Measurements from ENCODE around the gene PTPRT. TPM values are rescaled to one million over a fixed set of nuclear protein-coding genes. Genes with fewer than 3 reads are reported as not detected.

The PTPRT gene
- total and polyA plus RNA-seq, 2 donors (not counting 1 experiment from before 2014, with no cell fraction given), result not detected

GRCh38 chr20:43155366-43156100 lies 34.2 kb downstream of the PTPRT start:
- H3K79me2 ChIP-seq (ENCODE audit: control insufficient read depth, insufficient read depth, low read length), result no peaks in the 10 kb centered on the region
- no peak for TF ChIP-seq CTCF (conservative IDR thresholded peaks at IDR 0.05 in 1 of 2, IDR thresholded peaks at IDR 0.05 in 1 of 2; ENCODE audit: low read depth in 1 of 2, low read length in 2 of 2)
- TF ChIP-seq EZH2 (IDR thresholded peaks at IDR 0.05; ENCODE audit: low read length, missing control alignments), result no peak
- H3K4me3 ChIP-seq (replicated peaks in 1 of 4; ENCODE audit: control extremely low read depth in 1 of 4, insufficient read depth in 1 of 4, low read depth in 3 of 4, low read length in 4 of 4), result no peak overlapping the region
- H2AFZ ChIP-seq (ENCODE audit: low read length), result no peak overlapping the region
- H3K9ac ChIP-seq (ENCODE audit: insufficient read depth, low read length), result no peak overlapping the region
- no peak overlapping the region for H3K27ac ChIP-seq (ENCODE audit: insufficient read depth, low read length)
- H3K4me1 ChIP-seq (ENCODE audit: control insufficient read depth, extremely low read depth, insufficient read depth, low read length), result no peaks in the 10 kb centered on the region
- H3K4me2 ChIP-seq (ENCODE audit: extremely low read depth, insufficient read depth, low read length), result no peak overlapping the region
- no peak for DNase-seq (ENCODE audit: low read depth in 2 of 2)
- H3K36me3 ChIP-seq (ENCODE audit: control insufficient read depth, insufficient read depth, low read length), result no peaks in the 10 kb centered on the region
- no peaks in the 10 kb centered on the region for H3K9me3 ChIP-seq (ENCODE audit: control insufficient read depth, insufficient read depth, low read depth, low read length)
- H3K27me3 ChIP-seq (ENCODE audit: control insufficient read depth, insufficient read depth, low read length), result no peaks in the 10 kb centered on the region
- H4K20me1 ChIP-seq (ENCODE audit: control insufficient read depth, extremely low read depth, insufficient read depth, low read length), result no peaks in the 10 kb centered on the region

GRCh38 chr20:43151901-43152300 lies 37.8 kb downstream of the PTPRT start:
- Histone ChIP-seq H3K9me3 (ENCODE audit: control insufficient read depth, insufficient read depth, low read depth, low read length) (no peaks in the 10 kb centered on the region), H3K4me1 (ENCODE audit: control insufficient read depth, extremely low read depth, insufficient read depth, low read length) (no peaks in the 10 kb centered on the region), H3K27ac (ENCODE audit: insufficient read depth, low read length) (no peak overlapping the region), H2AFZ (ENCODE audit: low read length) (no peak overlapping the region), H4K20me1 (ENCODE audit: control insufficient read depth, extremely low read depth, insufficient read depth, low read length) (no peaks in the 10 kb centered on the region), H3K4me3 (replicated peaks in 1 of 4; ENCODE audit: control extremely low read depth in 1 of 4, insufficient read depth in 1 of 4, low read depth in 3 of 4, low read length in 4 of 4) (no peak overlapping the region), H3K4me2 (ENCODE audit: extremely low read depth, insufficient read depth, low read length) (no peak overlapping the region), H3K36me3 (ENCODE audit: control insufficient read depth, insufficient read depth, low read length) (no peaks in the 10 kb centered on the region), H3K9ac (ENCODE audit: insufficient read depth, low read length) (no peak overlapping the region), H3K27me3 (ENCODE audit: control insufficient read depth, insufficient read depth, low read length) (no peaks in the 10 kb centered on the region), H3K79me2 (ENCODE audit: control insufficient read depth, insufficient read depth, low read length) (no peaks in the 10 kb centered on the region)
- no peak for TF ChIP-seq EZH2 (IDR thresholded peaks at IDR 0.05; ENCODE audit: low read length, missing control alignments)
- no peak for TF ChIP-seq CTCF (conservative IDR thresholded peaks at IDR 0.05 in 1 of 2, IDR thresholded peaks at IDR 0.05 in 1 of 2; ENCODE audit: low read depth in 1 of 2, low read length in 2 of 2)
- no peak for DNase-seq (ENCODE audit: low read depth in 2 of 2)

DNA sequence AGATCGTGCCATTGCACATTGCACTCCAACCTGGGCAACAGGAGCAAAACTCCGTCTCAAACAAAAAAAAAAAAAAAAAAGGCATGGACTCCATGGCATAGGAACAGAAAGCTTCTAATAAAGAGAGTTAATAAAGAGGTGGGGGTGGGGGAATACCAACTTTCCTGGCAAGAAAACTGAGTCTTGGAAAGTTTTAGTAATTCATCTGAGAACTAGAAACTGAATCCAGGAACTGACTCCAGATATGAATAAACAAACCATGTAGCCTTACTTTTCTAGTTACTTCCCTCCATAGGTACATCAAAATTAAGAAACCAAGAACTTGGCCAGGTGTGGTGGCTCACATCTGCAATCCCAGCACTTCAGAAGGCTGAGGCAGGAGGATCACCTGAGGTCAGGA lies 38.5 kb downstream of the PTPRT start:
- TF ChIP-seq EZH2 (IDR thresholded peaks at IDR 0.05; ENCODE audit: low read length, missing control alignments), result no peak
- no peak for TF ChIP-seq CTCF (conservative IDR thresholded peaks at IDR 0.05 in 1 of 2, IDR thresholded peaks at IDR 0.05 in 1 of 2; ENCODE audit: low read depth in 1 of 2, low read length in 2 of 2)
- Histone ChIP-seq H3K9ac (ENCODE audit: insufficient read depth, low read length) (no peak overlapping the region), H3K27me3 (ENCODE audit: control insufficient read depth, insufficient read depth, low read length) (no peaks in the 10 kb centered on the region), H3K4me2 (ENCODE audit: extremely low read depth, insufficient read depth, low read length) (no peak overlapping the region), H3K79me2 (ENCODE audit: control insufficient read depth, insufficient read depth, low read length) (no peaks in the 10 kb centered on the region), H3K27ac (ENCODE audit: insufficient read depth, low read length) (no peak overlapping the region), H3K4me3 (replicated peaks in 1 of 4; ENCODE audit: control extremely low read depth in 1 of 4, insufficient read depth in 1 of 4, low read depth in 3 of 4, low read length in 4 of 4) (no peak overlapping the region), H3K36me3 (ENCODE audit: control insufficient read depth, insufficient read depth, low read length) (no peaks in the 10 kb centered on the region), H2AFZ (ENCODE audit: low read length) (no peak overlapping the region), H3K9me3 (ENCODE audit: control insufficient read depth, insufficient read depth, low read depth, low read length) (no peaks in the 10 kb centered on the region), H4K20me1 (ENCODE audit: control insufficient read depth, extremely low read depth, insufficient read depth, low read length) (no peaks in the 10 kb centered on the region), H3K4me1 (ENCODE audit: control insufficient read depth, extremely low read depth, insufficient read depth, low read length) (no peaks in the 10 kb centered on the region)
- no peak for DNase-seq (ENCODE audit: low read depth in 2 of 2)
